Measurements from ENCODE around the gene INSYN1. TPM values are rescaled to one million over a fixed set of nuclear protein-coding genes. Genes with fewer than 3 reads are reported as not detected.

The INSYN1 gene
- polyA plus RNA-seq, 1 donor from 2014 or later, result 21.3 TPM

DNA sequence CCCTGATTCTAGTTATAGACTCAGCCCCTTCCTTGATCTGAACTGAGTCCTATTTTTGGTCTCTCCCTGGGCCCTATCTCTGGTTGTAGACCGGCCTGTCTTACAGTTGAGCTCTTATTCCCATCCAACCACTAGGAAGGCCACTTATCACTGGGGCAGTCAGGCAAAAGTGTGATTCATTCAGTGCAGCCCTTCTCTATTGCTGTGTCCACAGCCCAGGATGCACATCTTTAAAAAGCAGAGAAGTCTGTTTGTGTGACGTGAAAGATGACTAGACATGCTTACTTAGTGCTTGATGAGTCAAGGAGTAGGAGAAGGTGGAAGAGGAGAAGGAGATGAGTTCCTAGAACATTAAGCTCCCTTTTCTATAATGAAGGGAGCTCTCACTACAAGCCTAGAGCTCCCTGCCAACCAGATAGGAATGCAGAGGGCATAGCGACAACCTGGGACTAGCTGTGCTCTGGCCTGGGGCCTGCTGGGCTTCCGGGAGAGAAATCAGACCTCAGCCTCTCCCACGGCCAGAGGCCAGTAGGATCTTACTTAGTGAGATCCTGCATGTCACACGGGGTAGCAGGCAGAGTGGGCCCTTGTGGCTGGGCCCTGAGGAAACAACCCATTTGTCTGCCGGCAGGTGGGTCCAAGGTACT, 25.7 kb downstream of the INSYN1 start:
- no peaks in the 10 kb centered on the region for H3K27me3 ChIP-seq (ENCODE audit: insufficient read depth, low read depth, low read length)
- H3K27ac ChIP-seq (ENCODE audit: low read length), result no peak overlapping the region
- H3K9me2 ChIP-seq (ENCODE audit: insufficient read depth, low read length), result no peaks in the 10 kb centered on the region
- H4K20me1 ChIP-seq (ENCODE audit: insufficient read depth), result no peaks in the 10 kb centered on the region
- no peaks in the 10 kb centered on the region for H3K9me3 ChIP-seq (ENCODE audit: low read length)
- TF ChIP-seq MXI1 (conservative IDR thresholded peaks at IDR 0.05; ENCODE audit: poor library complexity, severe bottlenecking) (no peak), SMC3 (conservative IDR thresholded peaks at IDR 0.05; ENCODE audit: poor library complexity) (no peak), EP300 (conservative IDR thresholded peaks at IDR 0.05; ENCODE audit: poor library complexity, severe bottlenecking) (no peak), POLR2AphosphoS5 (IDR thresholded peaks at IDR 0.05) (no peak), TAF1 (IDR thresholded peaks at IDR 0.05; ENCODE audit: low read depth) (no peak), RAD21 (conservative IDR thresholded peaks at IDR 0.05) (no peak), EZH2 (IDR thresholded peaks at IDR 0.05; ENCODE audit: borderline replicate concordance, insufficient read depth, low read length, poor library complexity, severe bottlenecking) (no peak)
- TF ChIP-seq, protein P1, sequence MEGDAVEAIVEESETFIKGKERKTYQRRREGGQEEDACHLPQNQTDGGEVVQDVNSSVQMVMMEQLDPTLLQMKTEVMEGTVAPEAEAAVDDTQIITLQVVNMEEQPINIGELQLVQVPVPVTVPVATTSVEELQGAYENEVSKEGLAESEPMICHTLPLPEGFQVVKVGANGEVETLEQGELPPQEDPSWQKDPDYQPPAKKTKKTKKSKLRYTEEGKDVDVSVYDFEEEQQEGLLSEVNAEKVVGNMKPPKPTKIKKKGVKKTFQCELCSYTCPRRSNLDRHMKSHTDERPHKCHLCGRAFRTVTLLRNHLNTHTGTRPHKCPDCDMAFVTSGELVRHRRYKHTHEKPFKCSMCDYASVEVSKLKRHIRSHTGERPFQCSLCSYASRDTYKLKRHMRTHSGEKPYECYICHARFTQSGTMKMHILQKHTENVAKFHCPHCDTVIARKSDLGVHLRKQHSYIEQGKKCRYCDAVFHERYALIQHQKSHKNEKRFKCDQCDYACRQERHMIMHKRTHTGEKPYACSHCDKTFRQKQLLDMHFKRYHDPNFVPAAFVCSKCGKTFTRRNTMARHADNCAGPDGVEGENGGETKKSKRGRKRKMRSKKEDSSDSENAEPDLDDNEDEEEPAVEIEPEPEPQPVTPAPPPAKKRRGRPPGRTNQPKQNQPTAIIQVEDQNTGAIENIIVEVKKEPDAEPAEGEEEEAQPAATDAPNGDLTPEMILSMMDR (IDR thresholded peaks at IDR 0.05; ENCODE audit: poor library complexity, severe bottlenecking), result no peak
- TF ChIP-seq, protein P2, sequence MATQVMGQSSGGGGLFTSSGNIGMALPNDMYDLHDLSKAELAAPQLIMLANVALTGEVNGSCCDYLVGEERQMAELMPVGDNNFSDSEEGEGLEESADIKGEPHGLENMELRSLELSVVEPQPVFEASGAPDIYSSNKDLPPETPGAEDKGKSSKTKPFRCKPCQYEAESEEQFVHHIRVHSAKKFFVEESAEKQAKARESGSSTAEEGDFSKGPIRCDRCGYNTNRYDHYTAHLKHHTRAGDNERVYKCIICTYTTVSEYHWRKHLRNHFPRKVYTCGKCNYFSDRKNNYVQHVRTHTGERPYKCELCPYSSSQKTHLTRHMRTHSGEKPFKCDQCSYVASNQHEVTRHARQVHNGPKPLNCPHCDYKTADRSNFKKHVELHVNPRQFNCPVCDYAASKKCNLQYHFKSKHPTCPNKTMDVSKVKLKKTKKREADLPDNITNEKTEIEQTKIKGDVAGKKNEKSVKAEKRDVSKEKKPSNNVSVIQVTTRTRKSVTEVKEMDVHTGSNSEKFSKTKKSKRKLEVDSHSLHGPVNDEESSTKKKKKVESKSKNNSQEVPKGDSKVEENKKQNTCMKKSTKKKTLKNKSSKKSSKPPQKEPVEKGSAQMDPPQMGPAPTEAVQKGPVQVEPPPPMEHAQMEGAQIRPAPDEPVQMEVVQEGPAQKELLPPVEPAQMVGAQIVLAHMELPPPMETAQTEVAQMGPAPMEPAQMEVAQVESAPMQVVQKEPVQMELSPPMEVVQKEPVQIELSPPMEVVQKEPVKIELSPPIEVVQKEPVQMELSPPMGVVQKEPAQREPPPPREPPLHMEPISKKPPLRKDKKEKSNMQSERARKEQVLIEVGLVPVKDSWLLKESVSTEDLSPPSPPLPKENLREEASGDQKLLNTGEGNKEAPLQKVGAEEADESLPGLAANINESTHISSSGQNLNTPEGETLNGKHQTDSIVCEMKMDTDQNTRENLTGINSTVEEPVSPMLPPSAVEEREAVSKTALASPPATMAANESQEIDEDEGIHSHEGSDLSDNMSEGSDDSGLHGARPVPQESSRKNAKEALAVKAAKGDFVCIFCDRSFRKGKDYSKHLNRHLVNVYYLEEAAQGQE (IDR thresholded peaks at IDR 0.05; ENCODE audit: borderline replicate concordance), result no peak
- no peaks in the 10 kb centered on the region for H3K79me2 ChIP-seq (replicated peaks; ENCODE audit: insufficient read depth, low read length)
- no peak overlapping the region for H3K4me3 ChIP-seq (ENCODE audit: low read length)
- H3K36me3 ChIP-seq (ENCODE audit: insufficient read depth, low read length), result no peaks in the 10 kb centered on the region
- no peaks in the 10 kb centered on the region for H3F3A ChIP-seq (ENCODE audit: insufficient read depth, low read length, poor library complexity, severe bottlenecking)
- H2AFZ ChIP-seq (ENCODE audit: low read depth, low read length), result no peak overlapping the region
- H3K4me2 ChIP-seq (ENCODE audit: low read length), result no peak overlapping the region
- no peak overlapping the region for H3K9ac ChIP-seq (ENCODE audit: low read length)

DNA sequence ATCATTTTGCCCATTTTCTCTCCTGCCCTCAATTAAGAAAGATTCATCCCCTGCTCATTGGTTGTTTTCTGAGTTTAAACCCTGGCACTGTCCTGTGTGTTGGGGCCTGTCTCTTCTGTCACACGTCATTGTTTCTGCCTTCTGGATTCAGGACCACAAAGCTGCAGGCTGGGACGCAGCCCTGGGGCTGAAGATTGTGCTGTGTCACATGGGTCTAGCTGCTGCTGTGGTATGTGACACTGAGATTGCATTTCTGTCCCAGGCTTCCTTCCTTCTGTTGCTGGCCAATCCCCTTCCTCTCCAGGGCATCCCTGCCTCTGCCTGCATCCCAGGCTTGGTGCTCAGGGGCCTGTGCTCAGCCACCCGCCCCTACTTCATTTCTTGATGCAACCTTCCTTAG, 28.9 kb downstream of the INSYN1 start:
- TF ChIP-seq RAD21 (conservative IDR thresholded peaks at IDR 0.05) (no peak), MXI1 (conservative IDR thresholded peaks at IDR 0.05; ENCODE audit: poor library complexity, severe bottlenecking) (no peak), POLR2AphosphoS5 (IDR thresholded peaks at IDR 0.05) (no peak), SMC3 (conservative IDR thresholded peaks at IDR 0.05; ENCODE audit: poor library complexity) (no peak), EZH2 (IDR thresholded peaks at IDR 0.05; ENCODE audit: borderline replicate concordance, insufficient read depth, low read length, poor library complexity, severe bottlenecking) (no peak), TAF1 (IDR thresholded peaks at IDR 0.05; ENCODE audit: low read depth) (no peak), EP300 (conservative IDR thresholded peaks at IDR 0.05; ENCODE audit: poor library complexity, severe bottlenecking) (no peak)
- TF ChIP-seq, protein P2 (IDR thresholded peaks at IDR 0.05; ENCODE audit: borderline replicate concordance), result no peak
- TF ChIP-seq, protein P1 (IDR thresholded peaks at IDR 0.05; ENCODE audit: poor library complexity, severe bottlenecking), result no peak
- H3K4me3 ChIP-seq (ENCODE audit: low read length), result no peak overlapping the region
- no peak overlapping the region for H3K4me2 ChIP-seq (ENCODE audit: low read length)
- no peaks in the 10 kb centered on the region for H3K9me3 ChIP-seq (ENCODE audit: low read length)
- H3F3A ChIP-seq (ENCODE audit: insufficient read depth, low read length, poor library complexity, severe bottlenecking), result no peaks in the 10 kb centered on the region
- no peaks in the 10 kb centered on the region for H3K36me3 ChIP-seq (ENCODE audit: insufficient read depth, low read length)
- no peak overlapping the region for H2AFZ ChIP-seq (ENCODE audit: low read depth, low read length)
- no peak overlapping the region for H3K9ac ChIP-seq (ENCODE audit: low read length)
- no peaks in the 10 kb centered on the region for H3K9me2 ChIP-seq (ENCODE audit: insufficient read depth, low read length)
- no peak overlapping the region for H3K27ac ChIP-seq (ENCODE audit: low read length)
- no peaks in the 10 kb centered on the region for H3K27me3 ChIP-seq (ENCODE audit: insufficient read depth, low read depth, low read length)
- no peaks in the 10 kb centered on the region for H4K20me1 ChIP-seq (ENCODE audit: insufficient read depth)
- H3K79me2 ChIP-seq (replicated peaks; ENCODE audit: insufficient read depth, low read length), result no peaks in the 10 kb centered on the region

Data from neural cell (in vitro differentiated cells).